Endothelial cell of umbilical vein (primary cell): ENCODE measurements around the gene ZC2HC1C. TPM values are rescaled to one million over a fixed set of nuclear protein-coding genes. Genes with fewer than 3 reads are reported as not detected.

Experiments used
- BruUV-seq: library from RNA; stranded (reverse); fragments of 400-500 nt; replicated peaks from 2 replicates; lab custom pipeline; 2021; lab: Mats Ljungman, UMichigan
- CTCF ChIA-PET: fragments of 300-600, 350-600 bp; sonication (Branson Sonifier 250); formaldehyde crosslinking; loops from one replicate; lab custom pipeline; 2021; ENCODE audit warnings: antibody characterized with exemption, inconsistent platforms; lab: Charles Lee
- POLR2A ChIA-PET: fragments of 300-600, 350-600 bp; sonication (Branson Sonifier 250); formaldehyde crosslinking; loops from one replicate; lab custom pipeline; 2021; ENCODE audit warnings: antibody characterized with exemption, inconsistent platforms; lab: Charles Lee
- DNase-seq: peaks from one replicate; pipeline ENCODE4 v3.0.0-alpha.2; 2011; ENCODE audit warnings: low read depth, low spot score
- FAIRE-seq: peaks from 2 replicates; lab custom pipeline; 2011; peaks lifted over from hg19 to GRCh38; lab: Jason Lieb, UNC
- H2AFZ ChIP-seq: 2 replicates; pipeline ENCODE4 v1.6.0; 2012; ENCODE audit warnings: low read depth, low read length, control low read depth, inconsistent platforms
- H3K27ac ChIP-seq: 2 replicates; pipeline ENCODE4 v1.5.1; 2011; ENCODE audit warnings: low read depth, mild to moderate bottlenecking, control low read depth, low read length, moderate library complexity; ENCODE audit not compliant: insufficient read depth
- H3K27me3 ChIP-seq, 2 experiments: 2 replicates each; pipeline versions ENCODE4 v1.6.0 to v1.6.1; 2011; ENCODE audit warnings: low read length in 2 of 2, mixed read lengths in 1 of 2; ENCODE audit not compliant: control insufficient read depth in 2 of 2, insufficient read depth in 2 of 2
- H3K36me3 ChIP-seq, 2 experiments: 2 replicates in 1 of 2; 3 replicates in 1 of 2; pipeline ENCODE4 v1.5.1; 2011; ENCODE audit warnings: low read length in 2 of 2, mild to moderate bottlenecking in 1 of 2, moderate library complexity in 1 of 2; ENCODE audit not compliant: control insufficient read depth in 2 of 2, insufficient read depth in 2 of 2; ENCODE audit errors: extremely low read depth in 1 of 2
- H3K4me1 ChIP-seq: 3 replicates; pipeline ENCODE4 v1.5.1; 2011; ENCODE audit warnings: mild to moderate bottlenecking, low read length; ENCODE audit not compliant: control insufficient read depth, insufficient read depth; ENCODE audit errors: extremely low read depth
- H3K4me2 ChIP-seq: 2 replicates; pipeline ENCODE4 v1.6.1; 2011; ENCODE audit warnings: low read length, control low read depth, mixed read lengths; ENCODE audit not compliant: insufficient read depth
- H3K4me3 ChIP-seq, 3 experiments: fragments of 200-600 bp in 1 of 3; sonication (generic), shearing (Covaris generic) in 1 of 3; replicated peaks in 1 of 3; 2 replicates each; pipeline ENCODE4 v1.5.1; 2011 to 2016; ENCODE audit warnings: control low read depth in 3 of 3, low read length in 3 of 3, mild to moderate bottlenecking in 2 of 3, inconsistent platforms in 1 of 3, low read depth in 1 of 3, moderate library complexity in 1 of 3; ENCODE audit not compliant: insufficient read depth in 1 of 3
- H3K79me2 ChIP-seq: 2 replicates; pipeline ENCODE4 v1.6.0; 2012; ENCODE audit warnings: low read length, inconsistent platforms; ENCODE audit not compliant: control insufficient read depth, insufficient read depth
- H3K9ac ChIP-seq: replicated peaks from 2 replicates; pipeline ENCODE3; 2011; ENCODE audit warnings: low read length, control low read depth; ENCODE audit not compliant: insufficient read depth; ENCODE audit errors: extremely low read depth
- H3K9me1 ChIP-seq: replicated peaks from 3 replicates; pipeline ENCODE4 v1.6.0; 2011; ENCODE audit warnings: mild to moderate bottlenecking, low read length; ENCODE audit not compliant: control insufficient read depth, insufficient read depth; ENCODE audit errors: extremely low read depth
- H3K9me3 ChIP-seq: replicated peaks from 2 replicates; pipeline ENCODE4 v1.5.1; 2012; ENCODE audit warnings: low read length, inconsistent platforms; ENCODE audit not compliant: control insufficient read depth, insufficient read depth
- H4K20me1 ChIP-seq: replicated peaks from 2 replicates; pipeline ENCODE3; 2011; ENCODE audit warnings: mild to moderate bottlenecking, low read length; ENCODE audit not compliant: control insufficient read depth, insufficient read depth; ENCODE audit errors: extremely low read depth
- EZH2 ChIP-seq: IDR thresholded peaks from 2 replicates; pipeline ENCODE4 v1.6.1; 2012; ENCODE audit warnings: borderline replicate concordance, low read depth, mild to moderate bottlenecking, moderate library complexity, low read length, inconsistent platforms; ENCODE audit not compliant: severe bottlenecking
- FOS ChIP-seq: IDR thresholded peaks from 2 replicates; pipeline ENCODE4 v1.6.1; 2011; ENCODE audit warnings: mild to moderate bottlenecking, low read length, moderate library complexity, borderline replicate concordance; ENCODE audit not compliant: insufficient read depth
- GATA2 ChIP-seq: IDR thresholded peaks from 2 replicates; pipeline ENCODE4 v1.7.0; 2011; ENCODE audit warnings: low read depth, mild to moderate bottlenecking, moderate library complexity, mixed read lengths, low read length; ENCODE audit not compliant: insufficient read length, insufficient read depth
- JUN ChIP-seq: IDR thresholded peaks from 2 replicates; pipeline ENCODE4 v1.6.1; 2011; ENCODE audit warnings: borderline replicate concordance, low read depth; ENCODE audit not compliant: insufficient read length, insufficient read depth
- MYC ChIP-seq: IDR thresholded peaks from one replicate; pipeline ENCODE4 v1.6.1; 2011; ENCODE audit warnings: mild to moderate bottlenecking, low read depth, low read length
- POLR2A ChIP-seq: IDR thresholded peaks from 2 replicates; pipeline ENCODE4 v1.6.1; 2012; ENCODE audit warnings: low read depth, mild to moderate bottlenecking, control low read depth, low read length
- POLR2AphosphoS5 ChIP-seq: IDR thresholded peaks from 2 replicates; pipeline ENCODE4 v1.6.1; 2012; ENCODE audit warnings: low read depth, mild to moderate bottlenecking, control low read depth, low read length, moderate library complexity; ENCODE audit not compliant: insufficient read depth
- dilution Hi-C: fragments of 300-500 bp; cut with MboI; formaldehyde crosslinking; loops from one replicate; pipeline ENCODE4 v1.15.0; 2019; ENCODE audit warnings: low sequenced_read_pairs; ENCODE audit not compliant: extremely low pct_ligation_motif_present
- intact Hi-C: fragments of 100-400 bp; cut with micrococcal nuclease; formaldehyde crosslinking; loops from one replicate; pipeline ENCODE4 v1.10.0; 2022
- polyA plus RNA-seq, 4 experiments: library from polyadenylated mRNA; depleted of rRNA in 3 of 4; stranded (reverse) in 3 of 4; unstranded in 1 of 4; fragments of >200 nt; gene quantifications; 2 replicates each; pipeline versions ENCODE4 v1.2.1 to v1.2.3, GENCODE V29; 2011 to 2012; ENCODE audit warnings: missing spikeins in 1 of 4
- total RNA-seq: library from RNA; stranded (reverse); gene quantifications from 2 replicates; pipeline ENCODE4 v1.2.3, GENCODE V29; 2021
- TF ChIP-seq, protein P1 (sequence below), 2 donors: IDR thresholded peaks; 1 replicate in 1 of 2; 2 replicates in 1 of 2; pipeline ENCODE4 v1.5.1; 2011; ENCODE audit warnings: low read length in 2 of 2, mild to moderate bottlenecking in 2 of 2, moderate library complexity in 2 of 2, control low read depth in 1 of 2, inconsistent platforms in 1 of 2, low read depth in 1 of 2; ENCODE audit not compliant: insufficient read depth in 1 of 2; ENCODE audit errors: extremely low read depth in 1 of 2
- TF ChIP-seq, protein P2 (sequence below): IDR thresholded peaks from 2 replicates; pipeline ENCODE4 v1.6.1; 2011; ENCODE audit not compliant: insufficient read depth, insufficient read length

ZC2HC1C gene
- total and polyA plus RNA-seq, 2 donors (not counting 3 experiments of a cell fraction or from before 2014, with no cell fraction given) = 0.84 to 0.91 TPM

DNA sequence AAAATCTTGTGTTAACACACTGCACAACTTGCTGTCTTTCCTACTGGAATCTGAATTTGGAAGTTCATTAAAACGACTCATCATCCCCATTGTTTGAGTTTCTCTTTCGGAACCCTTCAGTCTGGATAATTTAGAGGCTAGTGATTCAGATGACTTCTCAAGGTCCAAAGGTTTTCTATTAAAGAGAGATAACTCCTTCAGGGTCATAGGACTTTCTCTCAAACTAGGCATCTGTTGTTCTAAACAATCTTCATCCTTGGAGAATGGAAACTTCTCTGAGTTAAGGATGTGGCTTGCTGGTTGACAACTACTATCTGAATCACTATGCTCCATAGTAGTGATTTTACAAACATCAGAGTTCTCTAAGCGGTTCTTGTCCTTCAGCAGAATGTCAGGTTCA lies 22.5 kb upstream of the ZC2HC1C start:
- Histone ChIP-seq H3K4me2 (peak overlapping the region; percentile 6), H3K9ac (no peak overlapping the region), H3K9me1 (no peaks in the 10 kb centered on the region), H3K36me3 (no peaks in the 10 kb centered on the region), H3K27me3 (no peaks in the 10 kb centered on the region), H3K4me1 (peaks cover 27% of the 10 kb centered on the region), H4K20me1 (no peaks in the 10 kb centered on the region), H3K4me3 (no peak overlapping the region), H3K27ac (no peak overlapping the region), H3K9me3 (no peaks in the 10 kb centered on the region), H3K79me2 (peaks cover 7% of the 10 kb centered on the region), H2AFZ (no peak overlapping the region)
- DNase-seq (peak; percentile 17), FAIRE-seq (no peak)
- ChIA-PET POLR2A (no interaction called here), CTCF (no interaction called here)
- no TSS peak for BruUV-seq
- intact Hi-C loops = loop anchor here (2.0 kb wide), 1 partner anchor 18 kb away; the partner anchor contains the start of gene ACYP1
- TF ChIP-seq FOS = peak; percentile 72
- no peak for TF ChIP-seq EZH2
- dilution Hi-C loops = no loop called here

DNA sequence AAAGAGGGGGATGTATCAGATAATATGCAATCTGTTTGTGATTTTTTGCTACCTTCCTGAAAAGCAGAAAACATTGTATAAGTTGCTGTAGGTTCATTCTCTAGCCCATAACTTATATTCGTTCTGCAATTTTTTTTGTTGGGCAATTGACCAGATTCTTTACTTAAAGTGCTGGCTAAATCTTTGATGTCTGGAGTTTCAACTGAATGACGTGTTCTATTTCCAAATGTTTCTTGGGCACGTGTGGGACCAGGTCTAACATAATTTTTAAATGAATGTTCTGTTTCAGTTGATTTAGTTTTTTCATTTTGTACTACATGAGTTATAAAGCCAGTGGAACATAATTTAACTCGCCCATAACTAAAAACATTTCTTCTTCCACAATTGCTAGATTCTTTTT lies 21.9 kb upstream of the ZC2HC1C start:
- H3K36me3 ChIP-seq = no peaks in the 10 kb centered on the region
- H3K79me2 ChIP-seq = peaks cover 6% of the 10 kb centered on the region
- TF ChIP-seq MYC (no peak), EZH2 (no peak), GATA2 (no peak), FOS (no peak), POLR2AphosphoS5 (no peak), JUN (no peak), POLR2A (no peak)
- TF ChIP-seq, protein P1, sequence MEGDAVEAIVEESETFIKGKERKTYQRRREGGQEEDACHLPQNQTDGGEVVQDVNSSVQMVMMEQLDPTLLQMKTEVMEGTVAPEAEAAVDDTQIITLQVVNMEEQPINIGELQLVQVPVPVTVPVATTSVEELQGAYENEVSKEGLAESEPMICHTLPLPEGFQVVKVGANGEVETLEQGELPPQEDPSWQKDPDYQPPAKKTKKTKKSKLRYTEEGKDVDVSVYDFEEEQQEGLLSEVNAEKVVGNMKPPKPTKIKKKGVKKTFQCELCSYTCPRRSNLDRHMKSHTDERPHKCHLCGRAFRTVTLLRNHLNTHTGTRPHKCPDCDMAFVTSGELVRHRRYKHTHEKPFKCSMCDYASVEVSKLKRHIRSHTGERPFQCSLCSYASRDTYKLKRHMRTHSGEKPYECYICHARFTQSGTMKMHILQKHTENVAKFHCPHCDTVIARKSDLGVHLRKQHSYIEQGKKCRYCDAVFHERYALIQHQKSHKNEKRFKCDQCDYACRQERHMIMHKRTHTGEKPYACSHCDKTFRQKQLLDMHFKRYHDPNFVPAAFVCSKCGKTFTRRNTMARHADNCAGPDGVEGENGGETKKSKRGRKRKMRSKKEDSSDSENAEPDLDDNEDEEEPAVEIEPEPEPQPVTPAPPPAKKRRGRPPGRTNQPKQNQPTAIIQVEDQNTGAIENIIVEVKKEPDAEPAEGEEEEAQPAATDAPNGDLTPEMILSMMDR (IDR thresholded peaks at IDR 0.05; ENCODE audit: extremely low read depth in 1 of 2, insufficient read depth in 1 of 2, low read depth in 1 of 2, low read length in 2 of 2) = no peak
- TF ChIP-seq, protein P2, sequence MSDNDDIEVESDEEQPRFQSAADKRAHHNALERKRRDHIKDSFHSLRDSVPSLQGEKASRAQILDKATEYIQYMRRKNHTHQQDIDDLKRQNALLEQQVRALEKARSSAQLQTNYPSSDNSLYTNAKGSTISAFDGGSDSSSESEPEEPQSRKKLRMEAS = no peak
- no peak overlapping the region for H3K4me3 ChIP-seq
- FAIRE-seq (no peak), DNase-seq (no peak)
- H3K4me1 ChIP-seq = peaks cover 21% of the 10 kb centered on the region
- H4K20me1 ChIP-seq = no peaks in the 10 kb centered on the region
- no TSS peak for BruUV-seq
- H3K9me3 ChIP-seq = no peaks in the 10 kb centered on the region
- dilution Hi-C loops (no loop called here), intact Hi-C loops (loop anchor here (2.0 kb wide), 1 partner anchor 17 kb away; the partner anchor contains the start of gene ACYP1)
- H3K9me1 ChIP-seq = no peaks in the 10 kb centered on the region
- H2AFZ ChIP-seq = no peak overlapping the region
- ChIA-PET CTCF (interaction anchor here (1.1 kb wide), 1 partner anchor 16 kb away, joined by 3 read pairs; the partner anchor contains the start of gene ACYP1), POLR2A (no interaction called here)
- no peak overlapping the region for H3K9ac ChIP-seq
- H3K27me3 ChIP-seq = no peaks in the 10 kb centered on the region
- H3K4me2 ChIP-seq = no peak overlapping the region
- no peak overlapping the region for H3K27ac ChIP-seq
